ENCODE data around the gene TCOF1. TPM values are rescaled to one million over a fixed set of nuclear protein-coding genes. Genes with fewer than 3 reads are reported as not detected.
"Not testable (repeated sequence)": the region's sequence is repeated elsewhere in the genome, so short reads cannot be mapped to it uniquely, and the experiment has no call there.

TCOF1 gene
- total RNA-seq, 2 experiments from 2014 or later, result 52.8 to 53.0 TPM

DNA sequence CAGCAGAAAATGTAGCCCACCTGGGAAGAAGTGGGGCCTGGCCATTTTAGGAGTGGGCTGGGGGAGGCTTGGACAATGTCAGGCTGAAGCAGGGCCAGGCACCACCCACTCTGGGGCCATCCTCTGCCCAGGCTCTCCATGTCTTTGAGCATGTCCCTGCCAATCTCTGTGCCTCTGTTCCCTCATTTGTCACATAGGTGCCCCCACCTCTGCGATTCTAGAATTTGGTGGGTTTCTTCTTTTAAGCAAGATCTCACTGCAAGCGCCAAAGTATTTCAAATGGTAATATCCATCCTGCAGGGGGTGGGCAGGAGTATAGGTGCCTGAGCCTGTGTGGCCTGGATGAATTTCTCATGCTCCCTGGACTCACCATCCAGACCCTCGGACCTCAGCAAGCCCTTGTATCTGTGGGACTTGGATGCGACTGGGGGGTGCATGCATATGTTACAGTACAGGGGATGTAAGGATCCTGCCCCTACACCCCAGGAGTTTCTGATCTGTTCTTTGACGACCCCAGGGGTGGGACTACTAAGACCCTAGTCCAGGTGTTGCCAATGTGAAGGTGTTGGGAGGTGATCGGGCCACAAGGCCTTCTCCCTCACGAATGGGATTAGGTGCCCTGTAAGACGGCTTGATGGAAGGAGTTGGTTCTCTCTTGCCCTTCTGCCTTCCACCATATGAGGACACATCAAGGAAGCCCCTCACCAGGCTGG, 50.9 kb downstream of the TCOF1 start:
- Mint-ChIP-seq H3K27ac (peak overlapping the region; percentile 52), H3K4me1 (peaks cover 35% of the 10 kb centered on the region), H3K4me3 (peak overlapping the region; percentile 94), H3K36me3 (ENCODE audit: low read depth) (peaks cover 56% of the 10 kb centered on the region), H3K27me3 (no peaks in the 10 kb centered on the region), H3K9me3 (no peaks in the 10 kb centered on the region)
- DNase-seq, result no peak
- ChIA-PET POLR2A (interaction anchor here (0.8 to 5.5 kb wide), 2 partner anchors 7 to 34 kb away, joined by 4 to 74 read pairs; no protein-coding TSS in a partner anchor), CTCF (no interaction called here)

- Mint-ChIP-seq H3K27me3 (no peaks in the 10 kb centered on the region), H3K36me3 (ENCODE audit: low read depth) (peaks cover 49% of the 10 kb centered on the region), H3K4me1 (peaks cover 41% of the 10 kb centered on the region), H3K9me3 (no peaks in the 10 kb centered on the region), H3K4me3 (peak overlapping the region; percentile 94), H3K27ac (peak overlapping the region; percentile 97)
- ChIA-PET CTCF (interaction anchor here (0.8 to 2.7 kb wide), 9 partner anchors 10 to 59 kb away, joined by 3 to 14 read pairs (median 6); partner anchors contain the start of gene RPS14), POLR2A (interaction anchor here (0.9 to 5.5 kb wide), 13 partner anchors 8 to 410 kb away, joined by 3 to 74 read pairs (median 5); partner anchors contain the start of genes HMGXB3, RBM22, RPS14 and TCOF1)
- DNase-seq, result peak; percentile 73
Observed at GRCh38 chr5:150409638-150410523, 52.4 kb downstream of the TCOF1 start.

GRCh38 chr5:150410524-150411244, 53.2 kb downstream of the TCOF1 start:
- Mint-ChIP-seq H3K36me3 (ENCODE audit: low read depth) (peaks cover 43% of the 10 kb centered on the region), H3K27ac (peak overlapping the region; percentile 97), H3K27me3 (no peaks in the 10 kb centered on the region), H3K4me1 (peaks cover 41% of the 10 kb centered on the region), H3K9me3 (no peaks in the 10 kb centered on the region), H3K4me3 (peak overlapping the region; percentile 94)
- ChIA-PET CTCF (interaction anchor here (0.7 to 2.7 kb wide), 14 partner anchors 9 to 248 kb away, joined by 3 to 14 read pairs (median 5); partner anchors contain the start of gene RPS14), POLR2A (interaction anchor here (0.9 to 5.5 kb wide), 16 partner anchors 9 to 746 kb away, joined by 3 to 74 read pairs (median 5); partner anchors contain the start of genes HMGXB3, RBM22, RPS14 and TCOF1)
- DNase-seq, result peak; percentile 64

GRCh38 chr5:150411245-150411979, 53.9 kb downstream of the TCOF1 start:
- peaks cover 41% of the 10 kb centered on the region for H3K4me1 Mint-ChIP-seq
- H3K9me3 Mint-ChIP-seq, result no peaks in the 10 kb centered on the region
- CTCF ChIA-PET, result interaction anchor here (0.7 to 2.7 kb wide), 11 partner anchors 8 to 248 kb away, joined by 3 to 14 read pairs (median 6); no protein-coding TSS in a partner anchor
- POLR2A ChIA-PET, result interaction anchor here (0.9 to 5.5 kb wide), 16 partner anchors 9 to 802 kb away, joined by 3 to 74 read pairs (median 7); partner anchors contain the start of genes HMGXB3, RBM22, RPS14 and TCOF1
- H3K4me3 Mint-ChIP-seq, result peak overlapping the region; percentile 94
- peak; percentile 86 for DNase-seq
- peaks cover 36% of the 10 kb centered on the region for H3K36me3 Mint-ChIP-seq (ENCODE audit: low read depth)
- H3K27me3 Mint-ChIP-seq, result no peaks in the 10 kb centered on the region
- peak overlapping the region; percentile 97 for H3K27ac Mint-ChIP-seq

DNA sequence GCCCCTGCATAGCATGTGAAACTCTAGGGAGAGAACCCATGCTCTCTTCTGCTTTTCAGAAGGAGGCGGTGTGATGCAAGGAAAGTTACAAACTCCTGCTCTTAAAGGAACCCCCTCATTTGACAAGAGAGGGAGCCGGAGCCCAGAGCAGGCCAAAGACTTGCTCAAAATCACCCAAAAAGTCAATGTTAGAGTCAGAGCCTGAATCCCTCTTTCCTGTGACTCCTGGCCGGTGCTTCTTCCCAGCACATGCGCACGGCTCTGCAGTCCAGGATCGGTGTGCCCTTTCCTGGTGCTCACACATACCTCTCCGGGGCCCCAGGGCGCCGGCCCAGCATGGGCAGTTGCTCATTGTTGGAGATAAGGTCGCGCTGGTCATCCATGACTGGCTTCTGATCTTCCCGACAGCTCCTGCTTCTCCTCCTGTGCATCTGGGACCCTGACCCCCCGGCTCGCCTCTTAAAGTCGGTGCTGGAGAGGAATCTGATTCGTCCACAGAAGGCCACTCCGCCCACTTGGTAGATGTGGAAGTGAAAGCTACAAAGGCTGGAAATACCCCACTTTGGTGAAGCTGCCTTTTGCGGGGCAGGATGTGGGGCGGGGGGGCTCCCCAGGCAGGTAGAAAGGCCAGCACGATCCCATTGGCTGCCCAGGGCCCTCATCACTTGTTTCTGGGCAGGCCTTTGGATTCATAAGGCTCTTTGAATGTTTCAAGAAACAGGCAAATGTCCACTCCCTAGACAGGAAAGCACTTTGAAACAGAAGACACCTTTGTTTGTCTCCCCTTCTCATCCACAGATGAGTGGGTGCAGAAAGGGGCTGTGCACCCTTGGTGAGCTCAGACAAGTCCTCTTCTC, 55.0 kb downstream of the TCOF1 start, which contains the start of gene CD74:
CD74 (minus strand) TSS at position 592 of the 857 bp plus-strand sequence; CDS start at position 431, 161 bp downstream.
- Mint-ChIP-seq H3K4me3 (peak within 1 kb of the TSS; percentile 94), H3K27ac (peak within 1 kb of the TSS; percentile 97), H3K9me3 (no peaks in the 10 kb centered on the region), H3K27me3 (no peaks in the 10 kb centered on the region), H3K36me3 (ENCODE audit: low read depth) (peaks cover 28% of the 10 kb centered on the region), H3K4me1 (peaks cover 39% of the 10 kb centered on the region)
- ChIA-PET POLR2A (interaction anchor here (0.7 to 5.5 kb wide), 23 partner anchors 9 to 811 kb away, joined by 3 to 74 read pairs (median 4); partner anchors contain the start of genes RBM22, RPS14, SMIM3 and TCOF1), CTCF (interaction anchor here (0.9 to 2.0 kb wide), 9 partner anchors 10 to 289 kb away, joined by 3 to 9 read pairs (median 5); partner anchors contain the start of genes RBM22 and RPS14)
- peak; percentile 96 for DNase-seq

DNA sequence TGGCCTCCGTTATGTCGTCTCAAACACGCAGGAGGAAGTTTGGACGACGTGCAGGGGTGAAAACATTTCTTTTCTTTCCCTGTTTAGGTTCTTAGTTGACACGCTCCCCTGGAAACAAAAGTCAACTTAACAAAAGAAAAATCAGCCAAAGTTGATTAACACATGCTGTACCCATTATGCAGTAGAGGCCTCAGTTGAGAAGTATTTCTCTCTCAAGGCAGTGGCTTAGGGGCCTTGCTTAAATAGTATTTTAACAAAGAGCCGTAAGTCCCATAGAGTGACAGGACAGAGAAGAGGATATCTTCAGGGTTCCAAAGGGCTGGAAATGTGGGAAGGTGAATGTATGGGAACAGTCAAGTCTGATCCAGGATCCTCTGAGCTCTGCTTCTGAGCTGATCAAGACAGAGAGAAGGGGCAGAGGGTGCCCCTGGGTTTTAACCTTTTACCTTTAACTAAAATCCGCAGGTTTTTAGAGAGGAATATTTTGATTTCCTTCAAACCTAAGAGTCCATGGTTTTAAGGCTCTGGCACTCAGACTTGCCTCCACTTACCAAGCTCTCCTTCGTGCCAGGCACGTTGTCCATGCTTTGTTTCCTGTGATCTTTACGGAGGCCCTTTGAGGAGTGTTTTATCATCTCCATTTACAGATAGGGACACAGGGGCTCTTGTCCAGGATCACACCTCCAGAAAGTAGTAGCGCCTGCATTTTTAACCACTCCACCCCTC, 55.8 kb downstream of the TCOF1 start:
- ChIA-PET CTCF (interaction anchor here (0.9 to 2.0 kb wide), 9 partner anchors 9 to 288 kb away, joined by 3 to 9 read pairs (median 5); partner anchors contain the start of genes RBM22 and RPS14), POLR2A (interaction anchor here (0.7 to 5.5 kb wide), 20 partner anchors 9 to 810 kb away, joined by 3 to 74 read pairs (median 4); partner anchors contain the start of genes RBM22, RPS14, SMIM3 and TCOF1)
- DNase-seq, result no peak
- H3K27me3 Mint-ChIP-seq, result no peaks in the 10 kb centered on the region
- peak overlapping the region; percentile 94 for H3K4me3 Mint-ChIP-seq
- H3K27ac Mint-ChIP-seq, result peak overlapping the region; percentile 97
- no peaks in the 10 kb centered on the region for H3K9me3 Mint-ChIP-seq
- H3K4me1 Mint-ChIP-seq, result peaks cover 33% of the 10 kb centered on the region
- peaks cover 24% of the 10 kb centered on the region for H3K36me3 Mint-ChIP-seq (ENCODE audit: low read depth)

DNA sequence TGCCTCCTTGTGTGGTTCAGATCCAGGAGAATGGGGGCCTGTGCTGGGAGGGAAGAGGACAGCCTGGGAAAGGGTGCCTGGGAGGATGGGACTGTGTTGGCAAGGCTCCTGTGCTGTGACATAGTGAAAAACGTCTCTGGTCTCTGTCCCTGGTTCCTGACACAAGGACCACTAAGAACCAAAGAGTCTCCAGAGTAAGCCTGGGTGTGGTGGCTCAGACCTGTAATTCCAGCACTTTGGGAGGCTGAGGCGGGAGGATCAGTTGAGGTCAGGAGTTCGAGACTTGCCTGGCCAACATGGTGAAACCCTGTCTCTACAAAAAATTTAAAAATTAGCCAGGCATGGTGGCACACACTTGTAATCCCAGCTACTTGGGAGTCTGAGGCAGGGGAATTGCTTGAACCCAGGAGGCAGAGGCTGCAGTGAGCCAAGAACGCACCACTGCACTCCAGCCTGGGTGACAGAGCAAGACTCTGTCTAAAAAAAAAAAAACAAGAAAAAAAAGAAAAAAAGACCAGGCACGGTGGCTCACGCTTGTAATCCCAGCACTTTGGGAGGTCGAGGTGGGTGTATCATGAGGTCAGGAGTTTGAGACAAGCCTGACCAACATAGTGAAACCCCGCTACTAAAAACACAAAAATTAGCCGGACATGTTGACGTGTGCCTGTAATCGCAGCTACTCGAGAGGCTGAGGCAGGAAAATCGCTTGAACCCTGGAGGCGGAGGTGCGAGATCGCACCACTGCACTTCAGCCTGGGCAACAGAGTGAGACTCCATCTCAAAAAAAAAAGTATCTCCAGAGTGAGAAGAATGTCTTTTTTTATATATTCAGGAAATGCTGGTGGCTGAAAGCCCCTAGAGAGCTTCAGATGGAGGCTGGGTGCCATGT, 56.6 kb downstream of the TCOF1 start:
- not testable (repeated sequence) for H3K4me3 Mint-ChIP-seq, DNase-seq, H3K27me3 Mint-ChIP-seq, H3K9me3 Mint-ChIP-seq
- H3K27ac Mint-ChIP-seq, result peak overlapping the region; percentile 97
- CTCF ChIA-PET, result interaction anchor here (1.4 to 2.0 kb wide), 3 partner anchors 19 to 35 kb away, joined by 4 to 9 read pairs (median 6); partner anchors contain the start of gene RPS14
- peaks cover 19% of the 10 kb centered on the region for H3K36me3 Mint-ChIP-seq (ENCODE audit: low read depth)
- POLR2A ChIA-PET, result interaction anchor here (1.0 to 5.5 kb wide), 7 partner anchors 8 to 370 kb away, joined by 3 to 74 read pairs (median 18); partner anchors contain the start of genes RPS14 and TCOF1
- H3K4me1 Mint-ChIP-seq, result peaks cover 28% of the 10 kb centered on the region

- CTCF ChIA-PET, result interaction anchor here (0.6 to 0.8 kb wide), 2 partner anchors 9 to 30 kb away, joined by 3 read pairs; partner anchors contain the start of gene RPS14
- no peak for DNase-seq
- no peaks in the 10 kb centered on the region for H3K9me3 Mint-ChIP-seq
- peaks cover 4% of the 10 kb centered on the region for H3K27me3 Mint-ChIP-seq
- peaks cover 5% of the 10 kb centered on the region for H3K4me1 Mint-ChIP-seq
- no peak overlapping the region for H3K4me3 Mint-ChIP-seq
- POLR2A ChIA-PET, result interaction anchor here (1.0 kb wide), 1 partner anchor 8 kb away, joined by 3 read pairs; no protein-coding TSS in a partner anchor
- no peak overlapping the region for H3K27ac Mint-ChIP-seq
- H3K36me3 Mint-ChIP-seq (ENCODE audit: low read depth), result no peaks in the 10 kb centered on the region
Observed at GRCh38 chr5:150419630-150420270, 62.3 kb downstream of the TCOF1 start.

DNA sequence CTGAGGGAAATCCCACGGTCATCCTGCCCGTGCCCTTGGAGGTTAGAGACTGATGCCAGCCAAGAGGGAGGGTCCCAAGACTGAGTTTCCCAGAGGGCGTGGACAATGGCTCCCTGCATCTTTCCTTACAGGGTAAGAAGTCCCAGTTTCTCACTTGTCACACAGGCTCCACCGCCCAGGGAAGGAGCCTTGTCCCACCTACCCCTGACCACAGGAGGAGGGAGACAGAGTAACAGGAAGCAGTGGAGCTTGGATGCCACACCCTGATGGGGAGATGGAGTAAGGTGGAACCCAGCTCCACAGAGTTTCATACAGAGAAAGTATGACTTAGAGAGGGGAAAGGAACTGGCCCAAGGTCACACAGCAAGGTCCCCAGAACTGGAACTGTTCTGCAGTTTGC, 64.6 kb downstream of the TCOF1 start:
- H3K4me3 Mint-ChIP-seq, result no peak overlapping the region
- CTCF ChIA-PET, result interaction anchor here (1.2 kb wide), 2 partner anchors 9 to 28 kb away, joined by 4 to 5 read pairs; partner anchors contain the start of gene CD74
- POLR2A ChIA-PET, result interaction anchor here (2.6 kb wide), 1 partner anchor 10 kb away, joined by 18 read pairs; the partner anchor contains the start of gene CD74
- no peak overlapping the region for H3K27ac Mint-ChIP-seq
- no peaks in the 10 kb centered on the region for H3K36me3 Mint-ChIP-seq (ENCODE audit: low read depth)
- H3K27me3 Mint-ChIP-seq, result peaks cover 6% of the 10 kb centered on the region
- H3K9me3 Mint-ChIP-seq, result no peaks in the 10 kb centered on the region
- no peak for DNase-seq
- H3K4me1 Mint-ChIP-seq, result peaks cover 5% of the 10 kb centered on the region
